ENCODE data around the gene POU2AF2. TPM values are rescaled to one million over a fixed set of nuclear protein-coding genes. Genes with fewer than 3 reads are reported as not detected.

Gene POU2AF2
- total and polyA plus RNA-seq, 4 donors = not detected

- TF ChIP-seq, protein P1, sequence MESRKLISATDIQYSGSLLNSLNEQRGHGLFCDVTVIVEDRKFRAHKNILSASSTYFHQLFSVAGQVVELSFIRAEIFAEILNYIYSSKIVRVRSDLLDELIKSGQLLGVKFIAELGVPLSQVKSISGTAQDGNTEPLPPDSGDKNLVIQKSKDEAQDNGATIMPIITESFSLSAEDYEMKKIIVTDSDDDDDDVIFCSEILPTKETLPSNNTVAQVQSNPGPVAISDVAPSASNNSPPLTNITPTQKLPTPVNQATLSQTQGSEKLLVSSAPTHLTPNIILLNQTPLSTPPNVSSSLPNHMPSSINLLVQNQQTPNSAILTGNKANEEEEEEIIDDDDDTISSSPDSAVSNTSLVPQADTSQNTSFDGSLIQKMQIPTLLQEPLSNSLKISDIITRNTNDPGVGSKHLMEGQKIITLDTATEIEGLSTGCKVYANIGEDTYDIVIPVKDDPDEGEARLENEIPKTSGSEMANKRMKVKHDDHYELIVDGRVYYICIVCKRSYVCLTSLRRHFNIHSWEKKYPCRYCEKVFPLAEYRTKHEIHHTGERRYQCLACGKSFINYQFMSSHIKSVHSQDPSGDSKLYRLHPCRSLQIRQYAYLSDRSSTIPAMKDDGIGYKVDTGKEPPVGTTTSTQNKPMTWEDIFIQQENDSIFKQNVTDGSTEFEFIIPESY (IDR thresholded peaks at IDR 0.05) = no peak
- TF ChIP-seq, protein P2, sequence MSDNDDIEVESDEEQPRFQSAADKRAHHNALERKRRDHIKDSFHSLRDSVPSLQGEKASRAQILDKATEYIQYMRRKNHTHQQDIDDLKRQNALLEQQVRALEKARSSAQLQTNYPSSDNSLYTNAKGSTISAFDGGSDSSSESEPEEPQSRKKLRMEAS (IDR thresholded peaks at IDR 0.05) = no peak
- TF ChIP-seq RAD21 (IDR thresholded peaks at IDR 0.05) = no peak
- no peak for TF ChIP-seq EGR1 (IDR thresholded peaks at IDR 0.05; ENCODE audit: low read depth in 2 of 2)
- TF ChIP-seq, protein P3, sequence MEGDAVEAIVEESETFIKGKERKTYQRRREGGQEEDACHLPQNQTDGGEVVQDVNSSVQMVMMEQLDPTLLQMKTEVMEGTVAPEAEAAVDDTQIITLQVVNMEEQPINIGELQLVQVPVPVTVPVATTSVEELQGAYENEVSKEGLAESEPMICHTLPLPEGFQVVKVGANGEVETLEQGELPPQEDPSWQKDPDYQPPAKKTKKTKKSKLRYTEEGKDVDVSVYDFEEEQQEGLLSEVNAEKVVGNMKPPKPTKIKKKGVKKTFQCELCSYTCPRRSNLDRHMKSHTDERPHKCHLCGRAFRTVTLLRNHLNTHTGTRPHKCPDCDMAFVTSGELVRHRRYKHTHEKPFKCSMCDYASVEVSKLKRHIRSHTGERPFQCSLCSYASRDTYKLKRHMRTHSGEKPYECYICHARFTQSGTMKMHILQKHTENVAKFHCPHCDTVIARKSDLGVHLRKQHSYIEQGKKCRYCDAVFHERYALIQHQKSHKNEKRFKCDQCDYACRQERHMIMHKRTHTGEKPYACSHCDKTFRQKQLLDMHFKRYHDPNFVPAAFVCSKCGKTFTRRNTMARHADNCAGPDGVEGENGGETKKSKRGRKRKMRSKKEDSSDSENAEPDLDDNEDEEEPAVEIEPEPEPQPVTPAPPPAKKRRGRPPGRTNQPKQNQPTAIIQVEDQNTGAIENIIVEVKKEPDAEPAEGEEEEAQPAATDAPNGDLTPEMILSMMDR (IDR thresholded peaks at IDR 0.05; ENCODE audit: low read depth, low read length, missing input control) = no peak
- TF ChIP-seq YY1 (IDR thresholded peaks at IDR 0.05) = no peak
- TF ChIP-seq RXRA (IDR thresholded peaks at IDR 0.05) = no peak
- TF ChIP-seq GABPA (IDR thresholded peaks at IDR 0.05 in 1 of 2, conservative IDR thresholded peaks at IDR 0.05 in 1 of 2) = no peak
- TF ChIP-seq NR2F2 (IDR thresholded peaks at IDR 0.05) = no peak
- TF ChIP-seq, protein P4, sequence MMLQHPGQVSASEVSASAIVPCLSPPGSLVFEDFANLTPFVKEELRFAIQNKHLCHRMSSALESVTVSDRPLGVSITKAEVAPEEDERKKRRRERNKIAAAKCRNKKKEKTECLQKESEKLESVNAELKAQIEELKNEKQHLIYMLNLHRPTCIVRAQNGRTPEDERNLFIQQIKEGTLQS (IDR thresholded peaks at IDR 0.05) = no peak
- TF ChIP-seq TAF1 (conservative IDR thresholded peaks at IDR 0.05) = no peak
- no peak for TF ChIP-seq FOXA2 (IDR thresholded peaks at IDR 0.05)
- no peak for TF ChIP-seq SP1 (IDR thresholded peaks at IDR 0.05)
- TF ChIP-seq, protein P5, sequence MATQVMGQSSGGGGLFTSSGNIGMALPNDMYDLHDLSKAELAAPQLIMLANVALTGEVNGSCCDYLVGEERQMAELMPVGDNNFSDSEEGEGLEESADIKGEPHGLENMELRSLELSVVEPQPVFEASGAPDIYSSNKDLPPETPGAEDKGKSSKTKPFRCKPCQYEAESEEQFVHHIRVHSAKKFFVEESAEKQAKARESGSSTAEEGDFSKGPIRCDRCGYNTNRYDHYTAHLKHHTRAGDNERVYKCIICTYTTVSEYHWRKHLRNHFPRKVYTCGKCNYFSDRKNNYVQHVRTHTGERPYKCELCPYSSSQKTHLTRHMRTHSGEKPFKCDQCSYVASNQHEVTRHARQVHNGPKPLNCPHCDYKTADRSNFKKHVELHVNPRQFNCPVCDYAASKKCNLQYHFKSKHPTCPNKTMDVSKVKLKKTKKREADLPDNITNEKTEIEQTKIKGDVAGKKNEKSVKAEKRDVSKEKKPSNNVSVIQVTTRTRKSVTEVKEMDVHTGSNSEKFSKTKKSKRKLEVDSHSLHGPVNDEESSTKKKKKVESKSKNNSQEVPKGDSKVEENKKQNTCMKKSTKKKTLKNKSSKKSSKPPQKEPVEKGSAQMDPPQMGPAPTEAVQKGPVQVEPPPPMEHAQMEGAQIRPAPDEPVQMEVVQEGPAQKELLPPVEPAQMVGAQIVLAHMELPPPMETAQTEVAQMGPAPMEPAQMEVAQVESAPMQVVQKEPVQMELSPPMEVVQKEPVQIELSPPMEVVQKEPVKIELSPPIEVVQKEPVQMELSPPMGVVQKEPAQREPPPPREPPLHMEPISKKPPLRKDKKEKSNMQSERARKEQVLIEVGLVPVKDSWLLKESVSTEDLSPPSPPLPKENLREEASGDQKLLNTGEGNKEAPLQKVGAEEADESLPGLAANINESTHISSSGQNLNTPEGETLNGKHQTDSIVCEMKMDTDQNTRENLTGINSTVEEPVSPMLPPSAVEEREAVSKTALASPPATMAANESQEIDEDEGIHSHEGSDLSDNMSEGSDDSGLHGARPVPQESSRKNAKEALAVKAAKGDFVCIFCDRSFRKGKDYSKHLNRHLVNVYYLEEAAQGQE (IDR thresholded peaks at IDR 0.05) = no peak
- TF ChIP-seq HNF4A (conservative IDR thresholded peaks at IDR 0.05) = no peak
- no peak for TF ChIP-seq JUND (IDR thresholded peaks at IDR 0.05)
- Histone ChIP-seq H3K9ac (ENCODE audit: low read depth in 1 of 2, low read length in 2 of 2) (no peak overlapping the region), H3K4me1 (ENCODE audit: control insufficient read depth in 4 of 4, insufficient read depth in 4 of 4, low read length in 3 of 4) (peaks cover 5 to 44% (median 30%) of the 10 kb centered on the region in 4 donors), H3K9me3 (ENCODE audit: control insufficient read depth in 4 of 4, low read length in 3 of 4) (no peaks in the 10 kb centered on the region), H3K27me3 (ENCODE audit: control insufficient read depth in 4 of 4, insufficient read depth in 4 of 4, low read length in 3 of 4) (no peaks in the 10 kb centered on the region), H3K4me3 (ENCODE audit: low read depth in 1 of 3, low read length in 3 of 3) (no peak overlapping the region), H3K36me3 (ENCODE audit: control insufficient read depth in 4 of 4, insufficient read depth in 3 of 4, low read depth in 1 of 4, low read length in 3 of 4) (no peaks in the 10 kb centered on the region), H3K27ac (ENCODE audit: low read depth in 1 of 2, low read length in 2 of 2) (peak overlapping the region in 1 of 2 donors; percentile 3)
- no peak for DNase-seq (ENCODE audit: low spot score)
- WGBS = 82% methylated on average over 7 of the region's 7 CpGs
Observed at GRCh38 chr11:111329306-111330204, 84.0 kb downstream of the POU2AF2 start.
